ENCODE measurements around the gene RRBP1.

DNA sequence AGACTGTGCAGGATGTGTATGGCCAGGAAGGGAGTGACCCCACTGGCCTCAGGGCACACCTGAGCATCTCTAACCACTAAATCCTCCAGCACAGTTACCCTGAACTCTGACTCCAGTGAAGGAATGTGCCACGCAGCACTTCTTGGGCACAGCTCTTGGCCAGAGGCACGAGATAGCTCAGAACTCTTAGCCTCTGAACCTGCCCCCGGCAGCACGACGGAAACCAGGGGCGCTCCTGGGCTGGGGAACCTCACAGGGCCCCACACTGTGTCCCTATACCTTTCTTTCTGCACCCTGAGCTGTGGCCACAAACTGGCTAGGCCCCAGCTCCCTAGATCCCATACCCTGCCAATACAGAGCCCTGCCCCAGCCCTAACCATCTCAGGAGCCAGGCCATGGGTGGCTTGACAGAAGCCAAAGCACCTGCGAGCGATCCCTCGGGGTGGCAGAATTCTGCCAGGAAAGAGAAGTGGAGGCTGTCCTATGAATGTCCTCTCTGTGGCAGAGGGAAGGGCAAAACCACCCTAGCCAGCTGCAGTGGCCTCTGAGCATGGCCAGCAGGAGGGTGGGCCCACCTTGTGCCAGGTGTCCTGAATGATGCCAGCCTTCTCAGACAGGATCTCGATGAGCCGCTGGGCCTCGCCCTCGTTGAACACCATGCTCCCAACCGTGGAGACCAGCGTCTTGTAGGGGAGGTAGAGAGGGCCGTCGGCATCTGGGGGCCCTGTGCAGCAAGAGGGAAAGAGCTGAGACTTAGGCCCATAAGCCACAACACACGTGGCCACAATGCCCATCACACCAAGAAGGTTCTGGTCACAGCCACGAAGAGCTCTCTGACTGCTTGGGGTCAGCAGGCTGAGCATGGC lies 39.4 kb downstream of the RRBP1 start:
- TF ChIP-seq POLR2A (IDR thresholded peaks at IDR 0.05): no peak
- no peak for TF ChIP-seq EP300 (IDR thresholded peaks at IDR 0.05)
- TF ChIP-seq, protein P1, sequence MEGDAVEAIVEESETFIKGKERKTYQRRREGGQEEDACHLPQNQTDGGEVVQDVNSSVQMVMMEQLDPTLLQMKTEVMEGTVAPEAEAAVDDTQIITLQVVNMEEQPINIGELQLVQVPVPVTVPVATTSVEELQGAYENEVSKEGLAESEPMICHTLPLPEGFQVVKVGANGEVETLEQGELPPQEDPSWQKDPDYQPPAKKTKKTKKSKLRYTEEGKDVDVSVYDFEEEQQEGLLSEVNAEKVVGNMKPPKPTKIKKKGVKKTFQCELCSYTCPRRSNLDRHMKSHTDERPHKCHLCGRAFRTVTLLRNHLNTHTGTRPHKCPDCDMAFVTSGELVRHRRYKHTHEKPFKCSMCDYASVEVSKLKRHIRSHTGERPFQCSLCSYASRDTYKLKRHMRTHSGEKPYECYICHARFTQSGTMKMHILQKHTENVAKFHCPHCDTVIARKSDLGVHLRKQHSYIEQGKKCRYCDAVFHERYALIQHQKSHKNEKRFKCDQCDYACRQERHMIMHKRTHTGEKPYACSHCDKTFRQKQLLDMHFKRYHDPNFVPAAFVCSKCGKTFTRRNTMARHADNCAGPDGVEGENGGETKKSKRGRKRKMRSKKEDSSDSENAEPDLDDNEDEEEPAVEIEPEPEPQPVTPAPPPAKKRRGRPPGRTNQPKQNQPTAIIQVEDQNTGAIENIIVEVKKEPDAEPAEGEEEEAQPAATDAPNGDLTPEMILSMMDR (IDR thresholded peaks at IDR 0.05): no peak
